Stomach smooth muscle (tissue), 2 donors: ENCODE measurements around the gene TMEM52.

Source experiments
- H3K27ac ChIP-seq: one replicate; pipeline ENCODE4 v1.7.0; 2013; ENCODE audit warnings: mild to moderate bottlenecking, low read length, inconsistent platforms
- H3K27me3 ChIP-seq, 2 donors: one replicate each; pipeline ENCODE4 v1.7.0; 2013; ENCODE audit warnings: low read length in 2 of 2; ENCODE audit not compliant: insufficient read depth in 2 of 2, control insufficient read depth in 1 of 2
- H3K36me3 ChIP-seq, 2 donors: one replicate each; pipeline ENCODE4 v1.7.0; 2013; ENCODE audit warnings: low read length in 2 of 2; ENCODE audit not compliant: control insufficient read depth in 2 of 2, insufficient read depth in 2 of 2
- H3K4me1 ChIP-seq: one replicate; pipeline ENCODE4 v1.7.0; 2013; ENCODE audit warnings: low read length; ENCODE audit not compliant: control insufficient read depth, insufficient read depth
- H3K4me3 ChIP-seq, 2 donors: one replicate each; pipeline ENCODE4 v1.7.0; 2013; ENCODE audit warnings: low read length in 2 of 2
- H3K9ac ChIP-seq, 2 donors: one replicate each; pipeline ENCODE4 v1.7.0; 2013; ENCODE audit warnings: low read length in 2 of 2, mild to moderate bottlenecking in 1 of 2
- H3K9me3 ChIP-seq, 2 donors: one replicate each; pipeline ENCODE4 v1.7.0; 2013; ENCODE audit warnings: low read length in 2 of 2; ENCODE audit not compliant: control insufficient read depth in 2 of 2
- donor health status: healthy.
- donor health status: Pancreatic carcinoma.

The TMEM52 gene

DNA sequence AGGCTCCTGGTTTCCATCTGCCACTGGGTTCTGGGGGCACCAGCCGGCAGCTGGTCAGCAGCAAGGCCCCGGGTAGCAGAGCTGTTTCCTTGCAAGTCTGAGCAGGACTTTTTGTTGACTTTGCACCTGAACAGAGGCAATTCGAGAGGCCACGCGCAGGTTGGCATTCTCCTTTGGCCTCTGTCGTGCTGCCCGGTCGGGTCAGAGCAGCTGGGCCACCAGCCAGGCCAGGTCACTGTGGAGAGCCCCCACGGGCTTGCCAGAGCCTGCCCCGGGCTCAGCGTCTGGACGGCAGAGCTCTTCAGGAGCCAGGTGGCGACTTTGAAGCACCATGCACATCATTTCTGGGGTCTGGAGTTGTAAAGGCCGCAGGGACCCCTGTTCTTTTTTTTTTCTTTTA, 28.4 kb upstream of the TMEM52 start:
- Histone ChIP-seq H3K4me3 (no peak overlapping the region), H3K36me3 (no peaks in the 10 kb centered on the region), H3K4me1 (peaks cover 14% of the 10 kb centered on the region), H3K27ac (no peak overlapping the region), H3K9me3 (no peaks in the 10 kb centered on the region), H3K9ac (no peak overlapping the region), H3K27me3 (peaks cover 5 to 16% of the 10 kb centered on the region in 2 donors)

DNA sequence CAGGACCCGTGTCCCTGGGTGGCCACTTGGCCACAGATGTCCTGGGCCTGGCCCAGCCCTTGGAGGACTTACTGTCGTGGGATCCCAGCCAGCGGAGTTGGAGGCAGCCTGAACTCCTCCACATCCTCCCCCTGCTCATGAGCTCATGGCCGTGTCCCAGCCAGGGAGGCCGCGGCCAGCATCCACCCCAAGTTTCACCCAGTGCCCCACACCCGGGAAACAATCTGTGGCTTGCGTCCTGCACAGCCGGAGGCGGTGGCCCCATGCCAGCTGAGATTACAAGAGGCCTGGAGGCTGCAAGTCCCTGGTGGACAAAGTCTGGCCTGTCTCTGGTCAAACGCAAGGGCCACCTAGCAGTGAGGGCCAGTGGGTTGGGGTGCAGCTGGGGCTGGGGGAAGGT, 27.5 kb upstream of the TMEM52 start:
- Histone ChIP-seq H3K4me3 (no peak overlapping the region), H3K9ac (no peak overlapping the region), H3K27me3 (peaks cover 5 to 16% of the 10 kb centered on the region in 2 donors)

DNA sequence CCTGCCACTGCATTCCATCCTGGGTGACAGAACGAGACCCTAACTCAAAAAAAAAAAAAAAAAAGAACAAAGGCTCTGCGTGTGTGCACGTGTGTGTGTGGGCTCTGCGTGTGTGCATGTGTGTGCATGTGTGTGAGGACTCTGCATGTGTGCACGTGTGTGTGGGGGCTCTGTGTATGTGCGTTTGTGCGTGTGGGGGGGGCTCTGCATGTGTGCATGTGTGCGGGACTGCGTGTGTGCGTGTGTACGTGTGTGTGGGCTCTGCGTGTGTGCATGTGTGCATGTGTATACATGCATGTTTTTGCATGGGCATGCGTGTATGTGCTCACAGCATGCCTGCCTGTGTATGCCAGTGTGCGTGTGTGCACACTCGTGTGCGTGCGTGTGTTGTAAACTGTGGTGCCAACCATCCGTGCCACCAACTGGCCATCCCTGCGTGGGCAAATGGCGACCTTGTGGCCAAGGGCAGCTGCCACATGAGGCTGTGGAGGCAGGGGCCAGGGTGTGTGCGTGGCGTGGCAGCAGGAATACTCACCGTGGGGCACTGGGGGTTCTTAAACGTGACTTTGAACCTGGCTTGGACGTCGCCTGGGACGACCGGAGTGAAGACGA, 26.8 kb upstream of the TMEM52 start:
- no peak overlapping the region for H3K9ac ChIP-seq
- H3K27me3 ChIP-seq = peaks cover 5 to 18% of the 10 kb centered on the region in 2 donors
- no peaks in the 10 kb centered on the region for H3K9me3 ChIP-seq
- H3K27ac ChIP-seq = no peak overlapping the region
- peaks cover 14% of the 10 kb centered on the region for H3K4me1 ChIP-seq
- H3K36me3 ChIP-seq = no peaks in the 10 kb centered on the region
- no peak overlapping the region for H3K4me3 ChIP-seq

More for the DNA sequence above, 27.5 kb upstream of the TMEM52 start:
- H3K4me1 ChIP-seq = peaks cover 14% of the 10 kb centered on the region
- no peaks in the 10 kb centered on the region for H3K9me3 ChIP-seq
- no peaks in the 10 kb centered on the region for H3K36me3 ChIP-seq
- H3K27ac ChIP-seq = no peak overlapping the region

GRCh38 chr1:1943834-1944570, 24.9 kb upstream of the TMEM52 start:
- no peaks in the 10 kb centered on the region for H3K9me3 ChIP-seq
- H3K36me3 ChIP-seq = no peaks in the 10 kb centered on the region
- H3K4me1 ChIP-seq = peaks cover 14% of the 10 kb centered on the region
- peaks cover 5 to 21% of the 10 kb centered on the region in 2 donors for H3K27me3 ChIP-seq
- H3K4me3 ChIP-seq = peak overlapping the region in 1 of 2 donors; percentile 62
- H3K9ac ChIP-seq = no peak overlapping the region
- H3K27ac ChIP-seq = no peak overlapping the region

DNA sequence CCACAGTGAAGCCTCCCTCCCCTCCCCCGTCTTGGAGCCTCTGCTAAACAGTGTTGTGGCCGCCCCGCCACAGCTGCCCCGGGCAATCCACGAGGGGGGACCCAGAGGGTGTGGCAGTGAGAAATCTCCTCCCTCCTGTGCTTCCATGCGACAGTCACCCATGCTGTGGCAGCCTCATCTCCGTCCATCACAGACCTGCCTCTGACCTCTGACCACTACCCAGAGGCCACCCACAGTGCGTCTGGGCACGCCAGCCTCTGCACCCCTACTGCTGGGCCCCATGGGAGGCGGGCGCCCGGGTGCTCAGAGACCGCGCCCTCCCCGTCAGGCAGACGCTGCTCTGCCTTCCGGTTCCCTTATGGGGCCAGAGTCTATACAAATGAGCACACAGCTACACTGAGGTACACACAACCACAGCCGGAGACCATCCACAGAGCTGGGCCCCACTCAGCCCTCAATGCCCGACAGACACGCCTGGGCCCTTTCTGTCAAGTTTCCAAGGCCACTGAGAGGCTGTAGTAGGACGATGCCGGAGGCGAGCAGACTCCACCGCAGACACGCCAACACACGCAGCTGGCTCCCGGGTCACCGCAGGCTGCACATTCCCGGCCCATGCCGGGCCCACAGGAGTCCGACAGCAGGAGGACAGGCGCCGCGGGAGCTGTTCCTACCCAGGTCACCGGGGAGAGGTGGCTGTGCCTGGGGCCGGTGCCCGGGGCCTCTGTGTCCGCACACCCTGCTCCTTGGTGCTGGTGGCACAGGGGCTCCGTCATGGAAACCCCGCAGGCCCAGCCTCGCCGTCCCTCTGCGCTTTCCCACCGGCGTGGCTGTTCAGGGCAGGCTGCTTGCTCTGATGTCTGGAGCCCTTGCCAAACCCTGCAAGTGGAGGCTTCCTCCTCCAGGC, 23.9 kb upstream of the TMEM52 start:
- H3K27me3 ChIP-seq = peaks cover 5 to 22% of the 10 kb centered on the region in 2 donors
- H3K4me1 ChIP-seq = peaks cover 14% of the 10 kb centered on the region
- H3K9me3 ChIP-seq = no peaks in the 10 kb centered on the region
- H3K4me3 ChIP-seq = no peak overlapping the region
- H3K36me3 ChIP-seq = no peaks in the 10 kb centered on the region
- H3K9ac ChIP-seq = no peak overlapping the region
- no peak overlapping the region for H3K27ac ChIP-seq

DNA sequence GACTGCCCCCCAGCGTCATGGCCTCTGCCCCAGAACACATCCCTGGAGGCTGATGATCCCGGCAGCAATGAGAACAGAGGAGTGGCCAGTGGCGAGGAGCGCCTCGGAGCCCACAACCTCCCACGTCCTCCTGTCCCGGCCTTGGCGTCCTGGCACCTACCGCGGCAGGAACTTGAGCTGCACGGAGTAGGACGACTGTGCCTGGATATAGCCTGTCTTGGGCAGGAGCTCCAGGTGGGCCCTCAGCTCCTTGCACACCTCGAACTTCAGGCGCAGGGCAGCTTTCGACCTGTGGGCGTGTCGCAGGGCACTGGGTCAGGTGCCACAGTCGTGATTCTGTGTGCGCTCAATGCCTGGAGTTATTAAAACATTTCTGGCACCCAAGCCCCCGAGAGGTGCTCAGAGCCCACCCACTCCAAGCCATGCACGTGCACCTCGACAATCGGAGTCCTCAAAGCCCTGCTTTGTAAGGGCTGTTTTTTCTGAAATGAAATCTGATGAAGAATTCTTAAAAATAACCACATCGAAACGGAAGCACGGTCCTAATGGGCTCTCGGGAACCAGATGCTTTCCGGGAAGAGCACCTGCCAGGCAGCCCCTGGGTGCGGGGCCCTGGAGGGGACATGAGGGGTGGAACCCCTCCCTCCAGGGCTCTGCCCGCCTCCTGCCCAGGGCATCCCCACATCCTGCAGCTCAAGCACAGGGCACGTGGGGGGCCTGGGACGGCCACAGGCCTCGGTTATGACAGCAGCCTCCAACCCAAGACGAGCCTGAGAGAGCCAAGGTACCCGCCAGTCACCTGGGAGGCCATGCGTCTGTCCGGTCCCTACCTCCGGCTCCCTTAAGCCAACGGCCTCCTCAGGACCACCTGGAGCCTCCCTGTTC, 23.0 kb upstream of the TMEM52 start:
- Histone ChIP-seq H3K4me1 (peaks cover 14% of the 10 kb centered on the region), H3K36me3 (no peaks in the 10 kb centered on the region), H3K9me3 (no peaks in the 10 kb centered on the region), H3K27ac (no peak overlapping the region), H3K4me3 (no peak overlapping the region), H3K9ac (no peak overlapping the region), H3K27me3 (peaks cover 5 to 26% of the 10 kb centered on the region in 2 donors)

DNA sequence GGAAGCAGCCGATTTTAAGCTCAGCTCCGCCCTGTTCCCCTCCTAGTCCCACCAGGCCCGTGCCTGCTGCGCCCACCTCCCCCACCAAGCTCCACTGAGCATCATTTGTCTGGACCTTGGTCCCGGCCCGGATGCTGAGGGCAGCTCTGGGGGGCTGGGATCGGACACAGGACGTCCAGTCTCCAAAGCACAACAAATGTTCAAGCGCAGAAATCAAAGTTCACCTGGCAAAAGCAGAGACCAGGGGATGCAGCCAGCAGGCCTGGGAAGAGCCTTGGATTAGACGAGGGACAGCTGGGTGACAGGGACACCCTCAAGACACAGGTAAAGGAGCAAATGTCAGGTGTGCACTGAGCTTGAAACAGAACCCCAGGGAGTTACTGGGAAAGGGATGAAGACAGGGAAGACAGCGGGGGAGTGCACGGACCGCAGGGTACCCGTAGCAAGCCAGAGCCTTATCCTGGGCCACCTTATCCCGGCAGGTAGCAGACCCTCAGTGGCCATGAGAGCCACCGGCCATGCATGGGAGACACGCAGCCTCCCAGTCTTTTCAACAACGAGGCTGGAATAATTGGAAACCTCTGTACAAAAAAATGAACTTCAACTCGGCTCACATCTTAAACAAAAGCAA, 22.2 kb upstream of the TMEM52 start:
- Histone ChIP-seq H3K9ac (no peak overlapping the region), H3K36me3 (no peaks in the 10 kb centered on the region), H3K4me1 (peaks cover 7% of the 10 kb centered on the region), H3K27me3 (peaks cover 3 to 24% of the 10 kb centered on the region in 2 donors), H3K4me3 (no peak overlapping the region), H3K9me3 (no peaks in the 10 kb centered on the region), H3K27ac (no peak overlapping the region)

GRCh38 chr1:1940123-1940425, 21.0 kb upstream of the TMEM52 start:
- Histone ChIP-seq H3K9ac (no peak overlapping the region), H3K36me3 (no peaks in the 10 kb centered on the region), H3K9me3 (no peaks in the 10 kb centered on the region), H3K4me3 (no peak overlapping the region), H3K4me1 (peaks cover 5% of the 10 kb centered on the region), H3K27me3 (peaks cover 3 to 22% of the 10 kb centered on the region in 2 donors), H3K27ac (no peak overlapping the region)

- H3K9me3 ChIP-seq = no peaks in the 10 kb centered on the region
- H3K4me1 ChIP-seq = peaks cover 5% of the 10 kb centered on the region
- H3K27me3 ChIP-seq = peaks cover 3 to 22% of the 10 kb centered on the region in 2 donors
- H3K9ac ChIP-seq = no peak overlapping the region
- H3K36me3 ChIP-seq = no peaks in the 10 kb centered on the region
- H3K27ac ChIP-seq = no peak overlapping the region
- no peak overlapping the region for H3K4me3 ChIP-seq
Observed at GRCh38 chr1:1939296-1940122, 20.4 kb upstream of the TMEM52 start.
